Measurements from ENCODE around the gene GET4. TPM values are rescaled to one million over a fixed set of nuclear protein-coding genes. Genes with fewer than 3 reads are reported as not detected.

Gene GET4
- total RNA-seq, 2 donors from 2014 or later: 50.0 to 91.9 TPM

GRCh38 chr7:883055-884021 lies 7.0 kb downstream of the GET4 start:
- no peak overlapping the region for H3K27ac ChIP-seq
- no peak overlapping the region for H3K4me3 ChIP-seq
- peaks cover 0 to 4% of the 10 kb centered on the region in 2 donors for H3K36me3 ChIP-seq
- TF ChIP-seq POLR2AphosphoS5 (IDR thresholded peaks at IDR 0.05) (no peak), POLR2A (IDR thresholded peaks at IDR 0.05) (no peak), CTCF (IDR thresholded peaks at IDR 0.05) (no peak)
- H3K4me1 ChIP-seq (replicated peaks): peaks cover 11% of the 10 kb centered on the region
- no peaks in the 10 kb centered on the region for H3K9me3 ChIP-seq
- 67% methylated on average over 47 of the region's 50 CpGs for WGBS
- no peaks in the 10 kb centered on the region for H3K27me3 ChIP-seq (replicated peaks; ENCODE audit: insufficient read depth)
- intact Hi-C loops (cut with DNase I): no loop called here
- DNase-seq (ENCODE audit: low spot score): no peak

GRCh38 chr7:884191-885003 lies 8.0 kb downstream of the GET4 start:
- Histone ChIP-seq H3K27me3 (replicated peaks; ENCODE audit: insufficient read depth) (no peaks in the 10 kb centered on the region), H3K4me3 (no peak overlapping the region), H3K27ac (peak overlapping the region in 1 of 2 donors; percentile 33), H3K36me3 (peaks cover 0 to 4% of the 10 kb centered on the region in 2 donors), H3K9me3 (no peaks in the 10 kb centered on the region), H3K4me1 (replicated peaks) (peaks cover 11% of the 10 kb centered on the region)
- 78% methylated on average over 31 of the region's 31 CpGs for WGBS
- intact Hi-C loops (cut with DNase I): no loop called here
- peak; percentile 51 for DNase-seq (ENCODE audit: low spot score)
- no peak for TF ChIP-seq CTCF (IDR thresholded peaks at IDR 0.05)
- TF ChIP-seq POLR2A (IDR thresholded peaks at IDR 0.05): no peak
- TF ChIP-seq POLR2AphosphoS5 (IDR thresholded peaks at IDR 0.05): no peak

- Histone ChIP-seq H3K27me3 (replicated peaks; ENCODE audit: insufficient read depth) (no peaks in the 10 kb centered on the region), H3K9me3 (no peaks in the 10 kb centered on the region), H3K4me3 (no peak overlapping the region), H3K4me1 (replicated peaks) (peaks cover 11% of the 10 kb centered on the region), H3K36me3 (peaks cover 0 to 4% of the 10 kb centered on the region in 2 donors), H3K27ac (no peak overlapping the region)
- 77% methylated on average over 24 of the region's 25 CpGs for WGBS
- intact Hi-C loops (cut with DNase I): no loop called here
- DNase-seq (ENCODE audit: low spot score): no peak
- no peak for TF ChIP-seq CTCF (IDR thresholded peaks at IDR 0.05)
- no peak for TF ChIP-seq POLR2A (IDR thresholded peaks at IDR 0.05)
- no peak for TF ChIP-seq POLR2AphosphoS5 (IDR thresholded peaks at IDR 0.05)
Measured at GRCh38 chr7:885261-885892, 9.0 kb downstream of the GET4 start.

- TF ChIP-seq CTCF (IDR thresholded peaks at IDR 0.05) (no peak), POLR2A (IDR thresholded peaks at IDR 0.05) (no peak), POLR2AphosphoS5 (IDR thresholded peaks at IDR 0.05) (no peak)
- 71% methylated on average over 23 of the region's 30 CpGs for WGBS
- intact Hi-C loops (cut with DNase I): no loop called here
- no peak overlapping the region for H3K27ac ChIP-seq
- no peak overlapping the region for H3K4me3 ChIP-seq
- peaks cover 11% of the 10 kb centered on the region for H3K4me1 ChIP-seq (replicated peaks)
- peaks cover 0 to 6% of the 10 kb centered on the region in 2 donors for H3K36me3 ChIP-seq
- no peaks in the 10 kb centered on the region for H3K9me3 ChIP-seq
- H3K27me3 ChIP-seq (replicated peaks; ENCODE audit: insufficient read depth): no peaks in the 10 kb centered on the region
- DNase-seq (ENCODE audit: low spot score): no peak
Measured at GRCh38 chr7:885893-886625, 9.7 kb downstream of the GET4 start.
